OCI-LY3 (cell line): ENCODE measurements around the gene RDH14.

ENCODE experiments used
- EZH2phosphoT487 ChIP-seq: fragments of 200-600 bp; shearing (Covaris generic); IDR thresholded peaks from 2 replicates; pipeline ENCODE4 v1.6.1; 2018; ENCODE audit warnings: antibody characterized with exemption, mixed run types, low read depth
- TF ChIP-seq, protein P1 (sequence below): fragments of 200-600, 300-600 bp; sonication (generic); IDR thresholded peaks from 2 replicates; pipeline ENCODE4 v1.5.1; 2014; ENCODE audit warnings: antibody characterized with exemption, low read length, low read depth

DNA sequence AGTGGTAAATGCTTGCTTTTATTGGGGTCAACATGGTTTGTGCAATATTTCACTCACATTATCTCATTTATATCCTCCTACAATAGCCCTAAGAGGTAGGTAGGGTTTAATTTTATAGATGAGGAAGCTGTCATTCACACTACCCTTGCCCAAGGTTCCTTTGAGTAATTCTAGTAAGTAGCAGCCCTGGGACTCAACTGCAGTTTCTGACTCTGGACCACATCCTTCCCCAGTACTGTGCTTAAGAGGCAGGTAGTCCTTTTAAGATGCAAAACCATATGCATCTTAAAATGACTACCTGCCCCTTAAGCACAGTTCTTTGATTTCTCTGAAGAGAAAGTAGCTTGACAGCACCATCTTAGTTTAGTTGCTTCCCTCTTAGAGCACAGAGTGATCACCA lies 44.7 kb upstream of the RDH14 start:
- TF ChIP-seq, protein P1, sequence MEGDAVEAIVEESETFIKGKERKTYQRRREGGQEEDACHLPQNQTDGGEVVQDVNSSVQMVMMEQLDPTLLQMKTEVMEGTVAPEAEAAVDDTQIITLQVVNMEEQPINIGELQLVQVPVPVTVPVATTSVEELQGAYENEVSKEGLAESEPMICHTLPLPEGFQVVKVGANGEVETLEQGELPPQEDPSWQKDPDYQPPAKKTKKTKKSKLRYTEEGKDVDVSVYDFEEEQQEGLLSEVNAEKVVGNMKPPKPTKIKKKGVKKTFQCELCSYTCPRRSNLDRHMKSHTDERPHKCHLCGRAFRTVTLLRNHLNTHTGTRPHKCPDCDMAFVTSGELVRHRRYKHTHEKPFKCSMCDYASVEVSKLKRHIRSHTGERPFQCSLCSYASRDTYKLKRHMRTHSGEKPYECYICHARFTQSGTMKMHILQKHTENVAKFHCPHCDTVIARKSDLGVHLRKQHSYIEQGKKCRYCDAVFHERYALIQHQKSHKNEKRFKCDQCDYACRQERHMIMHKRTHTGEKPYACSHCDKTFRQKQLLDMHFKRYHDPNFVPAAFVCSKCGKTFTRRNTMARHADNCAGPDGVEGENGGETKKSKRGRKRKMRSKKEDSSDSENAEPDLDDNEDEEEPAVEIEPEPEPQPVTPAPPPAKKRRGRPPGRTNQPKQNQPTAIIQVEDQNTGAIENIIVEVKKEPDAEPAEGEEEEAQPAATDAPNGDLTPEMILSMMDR: no peak
- TF ChIP-seq EZH2phosphoT487: no peak
